G401.6 (cell line): ENCODE measurements around the gene ERC2.

Experiments
- FAIRE-seq: peaks from 2 replicates; lab custom pipeline; 2012; peaks lifted over from hg19 to GRCh38; lab: Jason Lieb, UNC

Gene ERC2

DNA sequence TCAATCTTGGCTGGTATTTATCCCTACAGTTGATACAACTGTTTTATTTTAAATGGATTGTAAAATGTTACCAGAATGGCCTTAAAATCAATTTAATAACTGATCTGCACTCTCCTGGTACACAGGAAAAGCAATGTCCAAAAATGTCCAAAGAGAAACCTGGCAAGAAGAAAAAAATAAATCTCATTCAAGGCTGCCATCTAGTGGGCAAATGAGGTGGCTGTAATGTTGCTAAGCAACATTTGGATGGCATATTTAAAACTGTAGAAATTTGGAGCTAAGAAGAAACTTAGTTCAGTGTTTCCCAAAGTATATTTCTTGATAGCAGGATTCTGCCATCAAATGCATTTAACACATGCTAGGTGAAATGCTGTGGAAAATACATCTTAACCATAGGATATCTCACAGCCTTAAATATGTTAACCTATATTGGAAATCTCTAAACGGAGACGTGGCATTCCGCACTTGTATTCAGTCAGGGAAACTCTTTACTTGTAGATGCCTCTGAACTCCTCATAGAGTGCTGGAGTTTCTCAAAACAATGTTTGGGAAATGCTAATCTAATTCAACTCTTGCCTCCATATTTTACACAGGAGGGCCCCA is 216.8 kb downstream of the ERC2 start:
- FAIRE-seq, result peak; percentile 97

DNA sequence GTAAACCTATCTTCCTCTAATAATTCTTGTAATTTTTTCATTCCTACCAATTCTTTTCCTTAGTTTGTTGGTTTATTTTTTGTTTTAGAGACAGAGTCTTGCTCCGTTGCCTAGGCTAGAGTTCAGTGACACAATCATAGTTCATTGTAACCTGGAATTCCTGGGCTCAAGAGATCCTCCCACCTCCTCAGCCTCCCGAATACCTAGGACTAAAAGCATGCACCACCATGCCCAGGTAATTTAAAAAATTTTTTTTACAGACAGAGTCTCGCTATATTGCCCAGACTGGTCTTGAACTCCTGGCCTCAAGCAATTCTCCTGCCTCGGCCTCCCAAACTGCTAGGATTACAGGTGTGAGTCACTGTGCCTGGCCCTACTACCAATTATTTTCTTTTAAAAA is 220.2 kb downstream of the ERC2 start:
- FAIRE-seq, result no peak

DNA sequence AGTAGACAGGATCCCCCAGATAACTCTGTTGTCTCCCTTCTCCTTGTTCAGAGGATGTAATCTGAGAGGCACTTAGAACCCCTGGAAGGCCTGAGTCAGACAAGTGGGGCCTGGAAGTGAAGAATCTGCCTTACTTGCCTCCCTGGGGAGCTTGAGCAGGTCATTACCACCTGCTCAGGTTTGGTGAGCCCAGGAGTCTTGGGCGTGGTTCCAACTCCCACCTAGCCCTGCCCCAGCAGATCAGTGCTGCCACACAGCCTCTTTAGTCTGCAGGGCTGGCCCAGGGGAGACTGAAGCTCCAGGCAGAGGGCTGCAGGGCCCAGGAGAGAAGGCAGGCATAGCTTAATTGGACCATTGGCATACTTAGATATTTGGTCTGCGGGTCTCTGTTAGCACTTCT is 230.0 kb downstream of the ERC2 start:
- no peak for FAIRE-seq

DNA sequence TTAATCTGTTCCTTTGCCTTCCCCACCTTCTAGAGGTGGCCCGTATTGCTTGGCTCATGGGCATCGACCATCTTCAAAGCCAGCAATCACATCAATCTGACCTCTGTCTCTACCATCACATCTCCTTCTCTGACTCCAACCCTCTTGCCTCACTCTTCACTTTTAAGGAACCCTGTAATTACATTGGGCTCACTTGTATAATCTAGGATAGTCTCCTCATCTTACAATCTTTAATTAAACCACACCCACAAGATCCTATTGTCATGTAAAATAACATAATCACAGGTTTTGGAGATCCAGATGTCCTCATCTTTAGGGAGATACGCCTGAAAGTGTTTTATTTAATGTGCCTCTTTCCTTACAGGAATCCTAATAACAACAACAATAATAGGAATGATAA is 234.5 kb downstream of the ERC2 start:
- no peak for FAIRE-seq

DNA sequence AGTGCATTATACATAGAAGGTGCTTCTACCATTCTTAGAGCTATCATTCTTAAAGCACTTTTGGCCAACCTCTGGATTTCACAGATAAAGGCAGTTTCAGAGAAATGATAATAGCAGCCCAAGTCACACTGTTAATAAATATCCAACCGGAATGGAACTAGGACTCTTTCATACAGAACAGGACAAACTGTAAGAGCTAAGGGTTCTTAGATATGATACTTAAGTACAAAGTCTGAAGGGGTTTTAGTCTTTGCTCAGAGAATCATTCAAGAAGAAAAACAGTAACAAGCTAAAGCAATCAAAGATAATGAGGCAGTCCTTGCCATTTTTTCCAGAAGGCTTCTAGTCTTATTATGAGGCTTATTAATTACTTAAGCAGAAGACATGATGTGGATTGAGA is 239.0 kb downstream of the ERC2 start:
- FAIRE-seq, result no peak

DNA sequence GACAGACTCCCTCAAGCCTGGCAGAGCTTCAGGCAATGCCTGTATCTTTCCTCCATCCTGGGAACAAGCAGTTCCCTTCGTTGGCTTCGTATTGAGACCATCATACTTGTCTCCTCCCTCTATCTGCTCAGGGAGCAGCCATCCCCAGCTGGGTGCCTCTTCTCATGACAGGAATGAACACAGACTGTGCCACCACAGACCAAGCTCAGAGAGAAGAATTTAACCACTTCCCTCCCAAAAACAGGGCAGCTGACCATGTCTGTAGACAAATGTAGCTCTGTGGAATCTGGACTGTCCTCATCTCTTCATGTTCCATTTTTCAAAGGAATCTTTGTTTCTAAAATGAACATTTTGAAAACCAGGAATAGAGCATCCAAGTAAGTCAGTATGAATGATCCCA is 245.4 kb downstream of the ERC2 start:
- no peak for FAIRE-seq

DNA sequence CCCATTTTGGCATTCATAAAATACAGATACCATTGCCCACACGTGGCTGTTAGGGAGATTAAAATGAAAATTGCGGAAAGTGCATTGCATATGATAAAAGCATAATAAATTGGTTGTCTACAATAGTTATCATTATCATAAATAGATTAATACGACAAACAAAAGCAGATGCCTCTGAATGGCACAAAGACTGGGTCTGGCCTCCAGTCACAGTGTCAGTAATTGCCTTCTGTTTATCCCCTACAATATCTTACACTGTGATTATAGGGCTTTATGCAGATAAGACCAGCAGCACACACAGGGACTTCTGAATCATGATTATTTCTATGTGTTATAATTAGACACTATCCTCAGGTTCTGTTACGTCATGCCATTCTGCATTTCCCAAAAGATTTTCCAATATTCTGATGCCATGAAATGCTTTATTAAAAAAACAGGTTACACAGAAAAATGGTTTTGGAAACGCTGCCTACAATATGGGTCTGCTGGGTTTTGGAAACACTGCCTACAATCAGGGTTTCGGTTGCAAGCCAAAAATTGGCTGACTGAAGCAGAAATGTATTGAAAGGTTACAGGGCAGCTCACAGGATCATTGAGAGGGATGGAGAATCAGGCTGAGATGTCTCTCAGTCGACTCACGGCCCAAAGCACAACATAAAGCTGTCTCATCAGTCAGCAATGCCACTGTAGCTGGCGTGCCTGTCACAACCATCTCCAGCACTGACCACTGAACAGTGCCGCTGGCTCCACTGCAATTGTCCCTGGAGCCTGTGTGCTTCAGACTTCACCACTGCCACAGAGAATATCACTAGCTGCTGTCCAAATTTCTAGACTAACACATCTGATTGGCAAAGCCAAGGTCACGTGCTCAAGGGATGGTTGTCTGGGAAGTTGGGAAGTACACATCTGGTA is 248.1 kb downstream of the ERC2 start:
- FAIRE-seq, result no peak

DNA sequence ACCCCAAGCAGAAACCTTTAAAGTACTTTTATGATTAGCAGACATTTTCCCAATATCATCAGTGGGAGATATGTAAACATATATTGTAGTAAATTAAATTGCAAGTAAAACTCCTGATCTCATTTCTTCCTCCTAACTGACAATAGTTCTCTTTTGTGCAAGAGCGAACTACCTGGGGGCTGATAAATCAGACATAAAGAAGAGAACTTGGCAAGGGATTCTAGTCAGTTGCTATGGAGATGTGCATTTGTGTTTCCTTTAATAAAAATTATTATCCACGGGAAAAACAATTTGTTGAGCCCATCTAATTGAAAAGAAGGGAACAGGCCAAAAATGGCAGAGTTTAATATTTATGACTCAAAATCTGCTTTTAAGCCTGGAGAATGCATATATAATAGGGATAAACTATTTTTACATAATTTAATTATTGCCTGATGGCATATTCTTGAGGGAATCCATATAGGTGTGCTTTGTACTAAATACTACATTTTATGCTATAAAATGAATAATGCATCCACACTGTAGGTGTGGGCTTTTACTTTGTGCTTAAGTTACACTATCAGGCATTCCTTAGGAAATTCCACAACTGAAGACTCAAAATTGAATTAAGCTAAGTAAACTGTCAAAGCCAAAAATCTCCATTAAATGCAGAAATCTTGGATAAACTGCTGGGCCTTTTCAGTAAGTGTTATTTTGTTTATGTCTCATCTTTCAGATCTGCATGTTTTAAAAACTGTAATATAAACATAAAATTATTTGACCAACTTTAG is 258.1 kb downstream of the ERC2 start:
- no peak for FAIRE-seq

DNA sequence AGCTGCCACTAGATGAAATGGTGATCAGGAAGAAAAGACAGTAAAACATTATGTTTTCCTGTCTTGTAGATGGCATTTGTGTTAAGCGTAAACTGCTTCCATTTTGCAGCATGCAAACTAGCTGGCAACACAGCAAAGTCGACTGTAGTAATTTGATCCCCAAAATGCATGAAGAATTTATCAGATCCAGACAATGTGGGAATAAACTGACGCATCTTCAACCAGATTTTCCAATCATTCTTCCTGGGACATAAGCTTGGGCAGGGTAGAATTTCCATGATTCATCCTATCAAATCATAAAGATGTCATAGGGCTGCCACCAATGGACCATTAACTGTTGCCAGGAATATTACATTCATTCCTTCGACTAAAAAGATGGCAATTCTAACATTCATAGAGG is 260.3 kb downstream of the ERC2 start:
- FAIRE-seq, result no peak

DNA sequence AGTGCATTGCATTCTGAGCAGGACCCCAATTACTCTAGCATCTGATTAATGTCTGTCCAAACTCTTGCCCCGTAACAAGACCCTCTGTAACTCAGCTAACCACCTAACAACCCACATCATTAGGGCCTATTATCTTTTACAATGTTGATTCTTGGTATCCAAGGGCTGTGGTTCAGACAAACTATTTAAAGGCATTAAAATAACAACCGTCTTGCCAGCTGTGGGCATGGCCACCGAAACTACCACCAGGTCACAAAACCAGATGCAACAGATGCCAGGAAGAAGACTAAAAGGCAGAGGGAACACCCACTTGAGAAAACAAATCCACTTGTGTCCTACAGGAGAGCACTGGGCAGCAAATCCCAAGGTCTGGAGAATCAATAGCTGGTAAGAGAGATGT is 262.9 kb downstream of the ERC2 start:
- no peak for FAIRE-seq

DNA sequence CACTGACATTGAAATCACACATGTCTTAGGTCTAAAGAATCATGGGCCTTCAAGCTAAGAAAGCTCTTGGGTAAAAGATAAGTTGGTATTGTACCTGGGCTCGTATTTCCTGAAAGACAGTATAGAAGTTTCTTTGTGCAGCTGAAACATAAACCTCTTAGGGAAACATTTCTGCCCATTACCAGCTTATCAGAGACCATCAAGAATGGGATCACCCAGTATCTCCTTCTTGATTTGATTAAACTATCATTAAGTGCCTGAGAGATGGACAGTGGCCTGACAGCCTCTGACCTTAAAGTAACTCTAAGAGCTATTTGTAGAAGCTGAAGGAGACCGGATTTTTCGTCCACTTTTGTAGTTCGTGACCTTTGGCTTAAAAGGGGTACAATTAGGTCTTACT is 265.3 kb downstream of the ERC2 start:
- no peak for FAIRE-seq

DNA sequence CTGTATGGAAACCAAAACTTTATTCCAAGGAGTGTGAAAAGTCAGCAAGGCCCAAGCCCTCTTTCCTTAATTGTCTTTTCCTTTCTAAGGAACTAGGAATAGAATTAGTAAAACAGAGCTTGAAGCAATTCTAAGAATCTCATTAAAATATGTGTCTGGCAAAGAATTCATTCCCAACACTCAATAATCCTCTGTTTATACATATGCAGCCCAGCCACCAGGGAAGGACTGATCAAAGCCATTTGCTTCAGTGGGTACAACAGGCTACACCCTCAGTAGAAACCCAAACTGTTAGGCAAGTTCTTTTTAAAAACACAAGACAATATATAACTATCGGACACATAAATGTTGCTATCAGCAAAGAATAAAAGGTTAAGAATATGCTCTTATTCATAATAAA is 266.9 kb downstream of the ERC2 start:
- FAIRE-seq, result no peak

DNA sequence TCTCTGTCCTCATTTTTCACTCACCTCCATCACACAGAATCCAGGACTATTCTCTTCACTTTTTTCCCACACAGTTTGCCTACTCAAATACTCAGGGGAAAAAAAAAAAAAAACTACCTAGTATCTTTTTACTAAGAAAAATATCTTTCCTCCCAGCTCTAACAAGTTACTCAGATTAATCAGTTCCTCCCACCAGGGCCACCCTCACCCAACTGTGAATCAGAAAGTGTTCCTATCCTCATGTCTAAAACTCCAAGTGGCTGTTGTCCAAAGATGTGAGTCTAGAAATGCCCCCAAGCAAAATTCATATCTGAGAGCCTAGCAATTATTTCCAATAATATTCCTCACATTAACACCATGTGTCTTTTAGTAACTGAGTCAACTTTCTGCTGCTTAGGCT is 268.0 kb downstream of the ERC2 start:
- no peak for FAIRE-seq

DNA sequence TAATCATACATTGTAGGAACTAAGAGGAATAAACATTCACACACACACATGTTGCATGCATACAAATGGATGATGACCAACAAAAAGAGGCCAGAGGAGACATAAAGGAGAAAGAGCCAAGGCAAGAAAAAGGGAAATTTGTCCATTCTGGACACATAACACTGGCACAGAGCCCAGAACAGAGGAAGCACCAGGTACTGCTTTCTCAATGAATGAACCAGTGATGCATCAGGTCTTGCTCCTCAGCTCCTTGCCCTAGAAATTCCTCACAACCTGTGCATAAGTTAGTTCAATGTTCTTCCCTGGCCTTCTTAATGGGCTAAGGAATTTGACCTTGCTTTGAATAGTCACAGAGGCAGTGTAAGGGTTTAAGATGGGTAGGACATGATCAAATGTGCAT is 270.3 kb downstream of the ERC2 start:
- no peak for FAIRE-seq

DNA sequence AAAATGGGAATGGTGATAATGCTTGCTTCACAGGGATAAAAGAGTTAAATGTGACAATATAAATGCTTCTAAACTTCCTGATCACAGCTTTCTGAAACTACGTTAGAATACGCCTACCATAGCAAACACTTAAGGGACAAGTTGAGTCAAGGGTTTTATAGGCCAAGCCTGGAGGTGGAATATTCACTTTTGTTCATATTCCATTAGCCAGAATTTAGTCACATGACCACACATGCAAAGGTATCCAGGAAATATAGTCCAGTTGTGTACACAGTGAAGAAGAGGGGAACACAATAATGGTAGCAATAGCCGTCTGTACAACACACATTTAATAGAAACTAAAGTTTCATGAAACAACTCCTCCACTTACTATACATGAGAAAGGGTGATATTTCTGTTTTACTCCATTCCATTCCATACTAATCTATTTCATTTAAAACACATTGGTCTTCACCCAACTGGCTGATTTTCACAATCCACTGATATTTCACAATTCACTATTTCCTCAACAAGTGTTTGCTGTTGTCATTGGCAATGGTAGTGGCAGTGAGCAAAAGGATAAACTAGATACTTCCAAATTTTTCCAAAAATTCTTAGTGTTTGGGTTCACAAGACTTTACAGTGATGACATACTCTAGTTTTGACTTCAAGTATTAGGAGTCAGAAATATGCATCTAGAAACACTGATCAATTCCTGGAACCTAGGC is 270.9 kb downstream of the ERC2 start:
- FAIRE-seq, result no peak

DNA sequence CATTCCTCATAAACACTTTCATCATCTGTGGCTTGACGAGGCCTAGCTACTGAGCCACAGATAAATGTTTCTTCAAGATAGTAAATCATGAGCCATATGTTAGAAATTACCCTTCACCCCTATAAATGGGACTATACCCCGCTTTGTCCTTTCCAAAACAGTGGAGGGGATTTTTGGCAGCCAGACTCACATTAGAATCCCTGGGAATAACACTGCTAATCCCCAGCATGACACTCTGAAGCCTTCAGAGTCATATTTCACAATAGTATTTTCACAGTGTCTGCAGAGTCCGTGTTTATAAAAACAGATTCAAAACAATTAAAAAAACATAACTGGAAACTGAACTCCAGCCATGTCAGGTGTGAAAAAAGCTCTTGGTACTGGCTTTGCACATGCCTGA is 271.6 kb downstream of the ERC2 start:
- no peak for FAIRE-seq

DNA sequence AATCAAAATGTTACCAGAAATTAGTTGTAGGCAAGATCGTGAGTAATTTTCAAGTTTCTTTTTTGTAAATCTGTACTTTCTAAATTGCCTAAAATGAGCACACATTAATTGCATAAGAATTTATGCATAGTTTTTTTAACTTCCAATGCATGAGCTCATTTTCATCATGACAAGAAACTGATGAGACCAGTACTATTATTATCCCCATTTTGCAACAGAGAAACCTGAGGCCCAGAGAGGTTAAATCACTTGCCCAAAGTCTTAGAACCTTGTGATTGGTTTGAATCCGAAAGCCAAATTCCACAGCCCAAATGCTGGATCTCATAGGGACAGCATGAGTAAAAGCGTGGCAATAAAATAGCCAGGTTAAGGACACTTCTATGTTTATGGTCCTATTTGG is 274.7 kb downstream of the ERC2 start:
- no peak for FAIRE-seq

DNA sequence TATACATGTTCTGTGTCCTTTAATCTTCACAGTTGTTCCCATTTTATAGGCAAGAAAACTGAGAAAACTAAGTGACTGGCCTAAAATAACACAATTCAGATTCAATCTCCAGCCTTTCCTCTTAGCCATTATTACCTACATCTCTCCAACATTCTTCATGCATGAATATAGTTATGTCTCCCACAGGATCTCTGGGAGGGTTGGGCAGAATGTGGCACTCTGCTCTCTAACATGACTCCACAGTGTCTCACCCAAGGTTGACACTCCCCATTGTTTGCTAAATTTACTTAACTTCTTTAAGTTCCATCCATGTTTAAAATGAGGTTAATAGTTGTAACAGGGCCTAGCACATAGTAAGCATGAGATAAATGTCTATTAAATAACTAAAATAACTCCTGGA is 276.3 kb downstream of the ERC2 start:
- no peak for FAIRE-seq

DNA sequence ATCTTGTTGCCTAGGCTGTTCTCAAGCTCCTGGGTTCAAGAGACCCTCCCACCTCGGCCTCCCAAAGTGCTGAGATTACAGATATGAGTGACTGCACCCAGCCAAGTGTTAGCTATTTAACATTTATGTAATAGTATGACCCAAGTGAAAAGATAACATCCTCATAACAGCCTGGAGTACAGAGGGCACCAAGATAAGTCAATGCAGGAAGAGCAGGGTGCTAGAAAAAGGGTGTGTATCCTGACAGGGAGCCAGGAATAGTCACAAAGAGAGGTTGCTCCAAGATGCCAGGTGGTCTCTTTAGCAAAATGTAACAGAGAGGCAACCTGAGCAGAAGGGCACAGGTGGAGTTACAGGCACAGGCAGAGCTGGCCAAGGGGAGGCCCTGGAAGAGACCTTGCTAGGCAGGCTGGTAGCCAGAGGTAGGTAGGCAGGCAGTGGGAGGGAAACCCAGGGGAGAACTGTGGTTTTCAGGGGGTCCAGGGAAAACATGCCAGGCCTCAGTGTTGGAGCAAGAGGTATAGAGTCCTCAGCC is 277.4 kb downstream of the ERC2 start:
- FAIRE-seq, result no peak

DNA sequence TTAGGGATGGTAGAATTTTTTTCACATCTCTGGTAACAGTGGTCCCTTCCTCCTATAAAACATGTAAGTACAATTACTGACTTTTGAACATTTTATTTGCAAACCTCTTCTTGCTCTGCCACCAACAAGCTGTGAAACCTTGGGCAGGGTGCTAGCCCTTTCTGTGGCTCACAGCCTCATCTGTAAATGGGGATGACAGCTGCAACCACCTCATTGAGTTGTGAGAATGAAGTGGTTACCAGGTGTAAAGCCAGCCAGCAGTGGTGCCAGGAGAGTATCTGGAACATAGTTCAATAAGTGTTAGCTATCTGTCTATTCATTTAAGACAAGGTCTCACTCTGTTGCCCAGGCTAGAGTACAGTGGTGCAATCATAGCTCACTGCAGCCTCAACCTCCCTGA is 278.1 kb downstream of the ERC2 start:
- no peak for FAIRE-seq

DNA sequence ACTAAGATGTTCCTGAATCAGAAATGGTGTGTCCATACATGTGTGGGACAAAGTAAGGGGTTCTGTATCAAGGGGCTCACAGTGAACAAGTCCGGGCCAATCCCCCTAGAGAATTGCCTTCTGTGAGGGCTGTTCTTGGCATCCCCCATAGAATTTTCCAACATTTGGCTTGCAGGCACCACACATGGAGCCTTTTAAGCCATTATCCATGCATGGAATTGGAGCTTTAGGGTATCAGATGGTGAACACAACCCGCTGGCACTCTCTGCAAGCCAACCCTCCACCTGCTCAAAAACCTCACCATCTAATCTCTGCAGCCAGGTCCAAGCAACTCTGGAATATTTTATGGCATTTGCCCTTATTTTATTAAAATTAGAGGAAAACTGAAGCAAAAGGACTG is 278.7 kb downstream of the ERC2 start:
- FAIRE-seq, result no peak

DNA sequence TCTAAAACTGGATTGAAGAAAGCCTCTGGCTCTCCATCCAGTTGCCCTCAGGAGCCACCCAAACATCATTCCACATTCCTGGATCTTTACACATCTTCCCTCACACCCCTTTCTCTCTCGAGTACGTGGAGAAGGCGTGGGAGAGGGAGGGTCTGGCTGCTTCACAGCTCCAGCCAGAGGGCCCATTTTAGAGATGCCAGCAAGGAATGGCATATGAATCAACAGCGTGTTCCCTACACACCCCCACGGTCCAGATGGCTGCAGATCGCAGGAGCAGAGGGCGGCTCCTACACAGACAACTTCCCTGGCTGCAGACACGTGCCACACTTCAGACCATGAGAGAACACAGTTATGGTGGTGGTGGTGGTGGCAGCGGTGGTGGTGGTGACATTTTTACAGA is 280.1 kb downstream of the ERC2 start:
- FAIRE-seq, result no peak
